Stimulated activated CD4-positive, alpha-beta T cell treated with anti-CD3 and anti-CD28 coated beads, Interleukin-2, amount 100 ng/mL, for 24 hours (primary cell): ENCODE data around the gene SLC16A9.

Experiments used
- DNase-seq, 2 donors: peaks; one replicate each; pipeline ENCODE4 v3.0.0-alpha.2; 2020

SLC16A9 gene

DNA sequence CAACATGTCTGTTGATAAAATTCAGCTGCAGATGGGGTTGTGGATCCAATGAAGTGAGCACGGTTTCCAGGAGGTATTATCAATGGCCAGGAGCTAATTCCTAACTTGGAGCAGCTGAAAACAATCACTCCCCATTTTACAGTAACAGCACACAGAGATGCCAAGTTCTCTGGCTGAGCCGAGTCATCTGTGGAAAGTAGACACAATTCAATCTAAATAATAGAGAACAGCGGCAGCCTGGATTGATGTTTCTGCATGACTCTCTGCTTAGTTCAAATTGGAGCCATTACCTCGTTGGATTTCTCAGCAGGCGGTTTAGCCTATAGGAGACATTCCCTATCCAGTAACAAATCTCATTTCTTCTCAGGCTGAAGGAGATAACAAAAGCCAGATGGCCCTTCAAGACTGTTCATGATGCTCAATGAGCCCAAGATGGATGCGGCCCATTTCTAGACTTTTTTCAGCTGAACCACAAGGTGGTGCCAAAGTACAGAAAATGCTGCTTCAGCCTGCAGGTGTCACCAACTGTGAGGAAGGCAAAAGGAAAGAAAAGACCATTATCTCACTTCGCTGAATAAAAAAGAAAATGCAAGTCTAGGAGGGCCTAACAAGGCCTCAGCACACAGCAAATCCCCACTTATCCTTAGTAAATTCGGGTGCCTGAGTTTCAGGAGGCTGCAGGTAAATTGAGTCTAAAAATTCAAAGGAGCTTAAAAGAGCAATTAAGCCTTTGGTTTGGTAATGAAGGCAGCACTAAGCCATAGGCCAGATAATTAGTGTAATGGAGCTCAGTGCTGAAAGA, 83.7 kb downstream of the SLC16A9 start:
- peak; percentile 7 to 31 for DNase-seq

DNA sequence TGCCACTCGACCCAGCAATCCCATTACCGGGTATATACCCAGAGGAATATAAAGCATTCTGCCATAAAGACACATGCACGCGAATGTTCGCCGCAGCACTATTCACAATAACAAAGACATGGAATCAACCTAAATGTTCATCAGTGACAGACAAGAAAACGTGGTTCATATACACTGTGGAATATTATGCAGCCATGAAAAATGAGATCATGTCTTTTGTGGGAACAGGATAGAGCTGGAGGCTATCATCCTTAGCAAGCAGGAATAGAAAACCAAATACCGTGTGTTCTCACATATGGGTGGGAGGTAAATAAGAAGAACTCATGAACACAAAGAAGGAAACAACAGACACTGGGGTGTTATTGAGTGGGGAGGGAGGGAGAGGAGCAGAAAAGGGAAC, 84.7 kb downstream of the SLC16A9 start:
- DNase-seq: no peak

- no peak for DNase-seq
Measured at GRCh38 chr10:59624136-59624535, 85.5 kb downstream of the SLC16A9 start.

DNA sequence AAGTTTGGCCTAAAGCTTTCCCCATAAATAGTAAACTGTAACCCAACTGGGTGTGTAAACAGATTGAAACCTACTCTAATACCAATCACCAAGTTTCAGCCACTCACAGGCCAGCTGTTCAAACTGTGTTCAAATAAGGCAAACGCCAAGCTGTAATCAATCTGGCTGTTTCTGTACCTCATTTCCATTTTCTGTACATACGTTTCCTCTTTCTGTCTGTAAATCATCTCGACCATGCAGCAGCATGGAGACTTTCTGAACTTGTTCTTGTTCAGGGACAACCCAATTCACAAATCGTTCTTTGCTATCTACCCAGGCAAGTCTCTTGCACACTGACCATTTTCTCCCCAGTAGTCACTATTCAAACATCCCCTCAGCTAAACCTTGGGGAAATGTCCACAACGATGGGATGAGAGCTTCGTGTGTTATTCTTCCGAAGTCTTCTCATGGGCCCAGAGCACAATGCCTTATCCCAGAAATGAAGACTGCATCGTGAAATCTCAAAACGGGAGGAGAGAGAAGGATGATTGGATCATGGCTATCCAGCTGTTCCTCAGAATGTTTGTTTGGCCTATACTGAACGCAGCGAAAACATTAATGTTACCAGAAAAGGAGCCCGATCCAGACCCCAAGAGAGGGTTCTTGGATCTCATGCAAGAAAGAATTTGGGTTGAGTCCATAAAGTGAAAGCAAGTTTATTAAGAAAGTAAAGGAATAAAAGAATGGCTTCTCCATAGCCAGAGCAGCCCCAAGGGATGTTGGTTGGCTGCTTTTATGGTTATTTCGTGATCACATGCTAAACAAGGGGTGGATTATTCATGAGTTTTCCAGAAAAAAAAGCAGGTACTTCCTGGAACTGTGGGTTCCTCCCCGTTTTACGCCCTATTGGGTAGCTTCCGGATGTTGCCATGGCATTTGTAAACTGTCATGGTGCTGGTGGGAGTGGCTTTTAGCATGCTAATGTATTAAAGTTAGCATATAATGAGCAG, 86.2 kb downstream of the SLC16A9 start:
- no peak for DNase-seq

- peak in 1 of 2 donors; percentile 7 for DNase-seq
Measured at GRCh38 chr10:59622320-59623132, 87.1 kb downstream of the SLC16A9 start.

DNA sequence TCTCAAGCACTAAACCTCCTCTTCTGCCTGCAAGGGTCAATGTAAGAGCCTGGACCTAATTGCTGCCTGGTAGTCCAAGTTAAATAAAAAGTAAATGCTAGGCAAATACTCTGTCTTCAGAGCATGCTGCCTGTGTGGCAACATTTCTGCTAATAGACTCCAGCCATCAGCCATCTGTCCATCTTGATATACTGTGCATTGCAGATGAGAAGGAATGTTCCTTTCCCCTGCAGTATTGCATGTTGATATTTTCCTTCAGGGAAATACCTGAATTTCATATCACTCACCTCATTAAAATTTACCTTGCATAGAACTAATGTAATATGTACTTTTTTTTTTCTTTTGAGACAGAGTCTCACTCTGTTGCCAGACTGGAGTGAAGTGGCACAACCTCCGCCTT, 87.9 kb downstream of the SLC16A9 start:
- no peak for DNase-seq

DNA sequence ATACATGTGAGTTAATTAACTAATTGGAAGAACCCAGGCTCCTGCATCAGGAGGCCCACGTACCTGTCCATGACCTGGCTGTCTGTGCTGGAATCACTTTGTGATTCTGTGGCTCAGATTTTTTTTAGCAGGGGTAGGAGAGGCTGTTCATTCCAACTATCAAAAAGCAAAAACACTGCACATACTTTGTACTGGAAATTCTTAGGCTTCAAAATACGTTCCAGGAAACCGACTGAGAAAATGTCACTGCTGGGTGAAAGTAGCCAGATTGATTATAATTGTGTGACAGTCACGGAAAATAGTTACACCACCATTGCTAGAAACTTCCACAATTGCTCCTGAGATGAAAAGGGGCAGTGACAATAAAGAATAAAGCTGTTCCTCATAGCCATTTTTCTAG, 91.0 kb downstream of the SLC16A9 start:
- DNase-seq: no peak

DNA sequence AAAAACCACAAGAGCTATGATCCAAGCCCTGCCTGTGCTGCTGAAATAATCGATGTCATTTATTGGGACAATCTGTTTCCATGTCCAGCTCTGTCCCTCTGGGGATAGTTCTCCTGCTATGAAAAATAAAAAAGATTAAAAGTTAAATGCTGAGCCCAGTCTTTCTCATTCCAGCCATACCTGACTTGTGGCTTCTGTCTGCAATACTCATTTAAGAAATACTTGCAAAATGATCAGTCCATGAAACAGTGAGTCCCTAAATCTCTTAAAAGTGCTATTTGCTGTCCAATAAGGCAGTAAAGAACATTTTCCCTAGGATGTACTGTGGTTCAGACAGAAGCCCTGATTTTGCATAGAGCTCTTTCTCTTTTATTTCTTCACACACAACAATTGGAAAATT, 91.7 kb downstream of the SLC16A9 start:
- no peak for DNase-seq

GRCh38 chr10:59611048-59611447, 98.6 kb downstream of the SLC16A9 start:
- DNase-seq: no peak

GRCh38 chr10:59607970-59608369, 101.7 kb downstream of the SLC16A9 start:
- no peak for DNase-seq

DNA sequence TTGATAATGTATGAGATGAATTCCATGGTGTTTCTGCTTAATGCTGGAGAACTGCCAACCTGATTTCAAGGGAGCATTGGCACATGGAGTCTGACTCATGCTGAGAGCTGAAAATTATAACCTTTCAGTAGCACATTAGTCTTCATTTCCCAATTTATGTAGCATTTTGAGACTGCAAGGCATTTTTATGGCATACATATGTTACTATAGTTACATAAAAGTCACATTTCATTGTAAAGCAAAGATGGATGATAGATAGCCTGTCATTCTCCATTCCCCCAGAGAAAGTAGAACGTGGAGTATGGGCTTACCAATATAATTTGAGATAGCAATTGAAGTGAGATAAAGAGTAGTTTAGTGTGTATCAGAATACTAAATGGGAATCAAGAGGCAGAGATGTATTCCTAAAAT, 103.1 kb downstream of the SLC16A9 start:
- no peak for DNase-seq

DNA sequence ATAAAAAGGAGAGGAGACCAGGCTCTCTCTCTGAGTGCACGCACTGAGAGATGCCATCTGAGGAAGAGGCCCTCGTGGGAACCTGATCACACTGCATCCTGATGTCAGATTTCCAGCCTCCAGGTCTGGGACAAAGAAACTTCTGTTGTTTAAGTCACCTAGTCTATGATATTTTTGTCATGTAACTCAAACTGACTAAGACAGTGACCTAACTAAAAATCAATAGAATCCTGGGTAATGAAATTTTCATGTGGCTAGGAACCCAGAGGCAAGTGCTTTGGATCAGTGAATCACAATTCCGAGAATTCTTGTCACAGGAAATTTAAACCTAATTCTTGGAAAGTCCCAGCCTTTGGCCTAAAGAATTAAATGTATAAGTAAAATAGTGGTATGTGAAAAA, 107.7 kb downstream of the SLC16A9 start:
- DNase-seq: no peak
